ENCODE results near the gene CLEC16A. TPM values are rescaled to one million over a fixed set of nuclear protein-coding genes. Genes with fewer than 3 reads are reported as not detected.

Gene CLEC16A
- total and polyA plus RNA-seq, 9 of the 15 experiments (the other 6 are each of a cell fraction or from before 2014, with no cell fraction given), result 1.00 to 22.3 (median 10.0) TPM

- TF ChIP-seq MIER1 (IDR thresholded peaks at IDR 0.05; ENCODE audit: low read depth) (no peak), ZNF695 (CRISPR knock-in tag; IDR thresholded peaks at IDR 0.05) (no peak), ZNF23 (CRISPR knock-in tag; IDR thresholded peaks at IDR 0.05) (no peak), HMBOX1 (IDR thresholded peaks at IDR 0.05) (no peak), GTF2F1 (IDR thresholded peaks at IDR 0.05; ENCODE audit: low read depth, low read length) (no peak), ZBTB12 (CRISPR knock-in tag; IDR thresholded peaks at IDR 0.05) (0 out of 2 replicates have a peak, but pooled peaks have one; percentile 29), TFAP4 (CRISPR knock-in tag; IDR thresholded peaks at IDR 0.05; ENCODE audit: borderline replicate concordance) (peak; percentile 93), GABPA (tag; conservative IDR thresholded peaks at IDR 0.05; ENCODE audit: low read depth) (no peak), JUN (IDR thresholded peaks at IDR 0.05; ENCODE audit: borderline replicate concordance, low read depth, low read length) (peak; percentile 63), JUN (CRISPR knock-in tag; IDR thresholded peaks at IDR 0.05; ENCODE audit: borderline replicate concordance) (no peak), PKNOX1 (IDR thresholded peaks at IDR 0.05) (peak; percentile 4; the same call in 1 of the 2 replicates), NCOA6 (IDR thresholded peaks at IDR 0.05) (no peak), TSC22D4 (tag; IDR thresholded peaks at IDR 0.05) (no peak), SRSF9 (IDR thresholded peaks at IDR 0.05; ENCODE audit: borderline replicate concordance, low read depth, low read length) (no peak), ZNF639 (CRISPR knock-in tag; conservative IDR thresholded peaks at IDR 0.05 in 1 of 2, IDR thresholded peaks at IDR 0.05 in 1 of 2) (0 out of 4 replicates have a peak, but pooled peaks of 1 of the 2 experiments have one; percentile 45)
Observed at GRCh38 chr16:11094075-11094856, 149.9 kb downstream of the CLEC16A start (continued).

Measured in K562 (cell line).